ENCODE data around the gene DAPK1.

The DAPK1 gene

GRCh38 chr9:87569008-87569509 is 71.4 kb downstream of the DAPK1 start:
- no peak for DNase-seq (ENCODE audit: low read depth in 2 of 2)

GRCh38 chr9:87569518-87569917 is 71.9 kb downstream of the DAPK1 start:
- DNase-seq (ENCODE audit: low read depth in 2 of 2), result no peak

DNA sequence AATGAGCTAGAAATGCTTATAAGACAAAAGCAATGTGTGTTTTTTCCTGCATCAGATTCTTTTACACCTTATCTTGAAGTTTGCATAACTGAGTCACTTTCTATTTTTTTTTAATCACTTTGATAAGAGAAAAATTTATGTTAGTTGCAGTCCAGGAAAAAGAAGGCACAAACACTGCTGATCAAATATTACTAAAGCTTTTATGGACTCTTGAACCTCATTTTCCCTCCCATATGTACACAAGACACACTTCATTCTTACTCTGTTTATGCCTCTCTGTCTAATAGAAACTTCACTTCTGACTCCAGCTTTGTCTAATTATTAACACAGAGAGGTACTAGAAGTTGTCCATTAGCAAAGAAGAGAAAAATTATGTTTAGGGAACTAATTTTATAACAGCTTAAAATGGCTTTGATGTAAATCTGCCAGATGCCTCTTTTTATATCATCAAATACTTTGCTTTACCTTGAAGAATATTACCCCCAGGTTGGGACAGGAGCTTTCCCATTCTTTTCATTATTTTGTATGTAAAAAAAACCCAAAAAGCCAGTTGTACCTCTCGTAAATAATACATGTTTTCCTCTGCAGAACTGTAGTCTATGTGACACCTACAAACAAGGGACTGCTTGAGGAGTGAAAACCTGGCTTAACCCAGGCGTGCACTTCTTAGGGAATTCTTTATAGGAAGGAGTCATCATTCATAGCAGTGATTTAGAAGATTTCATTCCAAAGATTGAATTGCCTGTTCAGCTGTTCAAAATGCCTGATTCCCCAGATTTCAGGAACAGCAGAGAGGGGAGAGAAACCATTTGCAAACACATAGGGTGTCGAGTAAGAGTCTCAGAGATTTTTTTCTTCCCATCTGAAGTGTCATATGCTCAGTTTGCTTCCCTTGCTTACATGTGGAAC is 72.6 kb downstream of the DAPK1 start:
- DNase-seq (ENCODE audit: low read depth in 2 of 2), result no peak

- DNase-seq (ENCODE audit: low read depth in 2 of 2), result no peak
Measured at GRCh38 chr9:87572719-87573118, 75.1 kb downstream of the DAPK1 start.

DNA sequence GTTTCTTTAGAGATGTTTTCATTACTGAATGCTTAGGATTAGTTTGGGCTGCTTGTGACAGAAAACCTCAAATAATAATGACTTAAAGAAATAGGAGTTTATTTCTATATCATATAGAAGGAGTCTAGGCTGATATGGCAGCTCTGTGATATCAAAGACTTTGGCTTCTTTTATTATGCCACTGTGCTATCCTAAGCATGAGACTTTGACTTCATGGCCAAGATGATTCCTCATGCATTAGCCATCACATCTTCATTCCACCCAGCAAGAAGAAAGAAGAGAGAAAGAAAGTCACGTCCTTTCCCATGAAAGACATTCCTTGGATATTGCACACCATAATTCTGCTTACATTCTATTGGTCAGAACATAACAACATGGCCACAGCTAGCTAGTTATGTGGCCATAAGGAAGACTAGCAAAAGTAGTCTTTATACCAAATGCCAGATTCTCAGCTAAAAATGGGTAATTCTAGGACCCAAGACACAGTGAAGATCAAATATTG is 76.2 kb downstream of the DAPK1 start:
- DNase-seq (ENCODE audit: low read depth in 2 of 2), result no peak

- no peak for DNase-seq (ENCODE audit: low read depth in 2 of 2)
Measured at GRCh38 chr9:87577746-87578145, 80.1 kb downstream of the DAPK1 start.

- no peak for DNase-seq (ENCODE audit: low read depth in 2 of 2)
Measured at GRCh38 chr9:87578625-87579024, 81.0 kb downstream of the DAPK1 start.

GRCh38 chr9:87579781-87580541 is 82.3 kb downstream of the DAPK1 start:
- no peak for DNase-seq (ENCODE audit: low read depth in 2 of 2)

DNA sequence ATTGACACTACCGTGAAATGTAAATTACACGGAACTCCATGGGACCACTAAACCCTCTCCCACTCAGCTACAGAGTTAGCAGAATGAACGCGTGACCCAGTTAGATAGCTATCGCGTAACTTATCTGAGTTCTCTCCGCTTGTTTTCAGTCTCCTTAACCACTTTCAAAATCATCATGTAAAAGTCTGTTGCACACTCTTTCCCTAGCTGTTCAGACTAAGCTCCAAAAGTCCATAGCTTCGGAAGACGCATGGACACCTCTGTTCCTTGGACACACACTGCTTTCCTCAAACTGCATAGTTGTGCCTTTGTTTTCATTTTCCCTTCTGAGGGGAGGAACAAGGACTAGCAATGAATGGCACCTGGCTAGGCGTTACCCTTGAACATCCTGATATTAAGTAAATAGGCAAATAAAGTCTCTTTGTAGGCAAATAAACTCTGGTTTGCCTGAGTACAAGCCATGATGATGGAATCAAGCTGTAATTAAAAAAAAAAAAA is 83.3 kb downstream of the DAPK1 start:
- DNase-seq (ENCODE audit: low read depth in 2 of 2), result no peak

DNA sequence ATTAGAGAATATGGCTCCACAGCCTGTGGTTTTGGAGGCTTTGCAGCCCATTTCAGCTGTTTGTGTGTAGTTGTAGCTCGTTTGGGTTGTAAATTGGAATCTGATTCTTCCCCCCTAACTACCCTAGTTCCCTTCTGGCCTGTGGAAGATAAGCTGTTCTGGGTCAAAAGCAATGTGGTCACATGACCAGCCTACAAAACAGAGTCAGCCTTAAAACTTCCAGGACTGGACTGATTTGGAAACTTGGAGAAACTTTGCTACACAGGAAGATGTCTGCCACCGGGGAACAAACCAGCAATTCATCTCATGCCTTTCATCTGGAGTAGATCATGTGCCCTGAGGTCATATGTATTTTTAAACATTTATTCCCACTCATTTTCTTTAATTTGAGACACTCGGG is 83.8 kb downstream of the DAPK1 start:
- DNase-seq (ENCODE audit: low read depth in 2 of 2), result no peak

GRCh38 chr9:87581949-87582637 is 84.4 kb downstream of the DAPK1 start:
- DNase-seq (ENCODE audit: low read depth in 2 of 2), result no peak

DNA sequence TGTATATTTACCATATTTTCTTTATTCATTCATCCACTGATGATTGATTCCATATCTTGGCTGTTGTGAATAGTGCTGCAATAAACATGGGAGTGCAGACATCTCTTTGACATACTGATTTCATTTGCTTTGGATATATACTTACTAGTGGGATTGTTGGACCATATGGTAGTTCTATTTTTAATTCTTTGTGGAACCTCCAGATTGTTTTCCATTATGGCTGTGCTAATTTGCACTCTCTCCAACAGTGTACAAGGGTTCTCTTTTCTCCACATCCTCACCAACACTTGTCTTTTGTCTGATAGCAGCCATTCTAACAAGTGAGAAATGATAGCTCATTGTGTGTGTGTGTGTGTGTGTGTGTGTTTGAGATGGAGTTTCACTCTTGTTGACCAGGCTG is 86.7 kb downstream of the DAPK1 start:
- no peak for DNase-seq (ENCODE audit: low read depth in 2 of 2)

GRCh38 chr9:87585123-87585855 is 87.6 kb downstream of the DAPK1 start:
- DNase-seq (ENCODE audit: low read depth in 2 of 2), result no peak

DNA sequence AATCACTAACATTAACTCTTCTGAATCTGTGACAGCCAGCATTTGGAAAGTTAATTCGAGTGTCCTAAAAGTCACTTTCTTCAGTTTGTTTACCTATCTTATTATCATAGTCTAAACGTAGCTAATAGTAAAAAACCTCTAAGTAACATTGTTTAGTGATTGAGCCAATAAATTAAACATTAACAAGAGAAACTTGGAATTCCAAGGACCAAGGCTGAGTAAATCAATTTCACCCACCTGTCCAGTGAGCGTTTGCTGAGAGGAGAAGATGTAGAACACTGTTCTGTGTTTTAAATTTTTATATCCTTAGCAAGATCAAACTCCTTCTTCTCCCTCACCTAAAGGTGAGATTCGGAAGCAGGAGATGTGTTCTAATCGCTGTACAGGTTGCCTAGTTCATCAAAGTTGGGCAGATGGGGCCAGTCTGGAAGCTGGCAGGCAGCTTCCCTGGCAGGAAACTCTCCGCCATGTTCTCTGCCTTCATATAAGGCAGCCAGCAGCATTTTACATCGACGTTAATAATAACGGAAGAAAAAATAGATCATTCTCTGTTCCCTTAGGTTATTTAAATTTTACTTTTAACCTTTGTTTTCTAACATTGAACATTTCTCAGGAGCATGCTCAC is 89.2 kb downstream of the DAPK1 start:
- no peak for DNase-seq (ENCODE audit: low read depth in 2 of 2)

DNA sequence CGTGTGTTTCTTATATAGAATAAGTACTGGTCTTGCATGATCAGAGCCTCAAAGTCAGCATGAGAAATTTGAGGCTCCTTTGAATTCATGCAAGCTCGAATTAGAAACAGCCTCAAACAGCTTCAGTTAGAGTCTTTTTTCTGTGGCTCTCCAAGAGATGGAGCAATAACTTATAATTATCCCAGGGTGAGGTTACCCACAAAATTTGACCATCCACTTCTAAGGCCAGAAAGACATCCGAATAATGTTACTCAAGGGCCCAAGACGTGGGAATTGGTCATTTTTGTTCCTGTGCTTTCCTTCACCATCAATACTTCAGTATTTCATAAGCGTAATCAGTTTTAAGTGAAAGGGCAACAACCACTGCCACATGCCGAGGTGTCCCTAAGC is 89.7 kb downstream of the DAPK1 start:
- DNase-seq (ENCODE audit: low read depth in 2 of 2), result no peak

DNA sequence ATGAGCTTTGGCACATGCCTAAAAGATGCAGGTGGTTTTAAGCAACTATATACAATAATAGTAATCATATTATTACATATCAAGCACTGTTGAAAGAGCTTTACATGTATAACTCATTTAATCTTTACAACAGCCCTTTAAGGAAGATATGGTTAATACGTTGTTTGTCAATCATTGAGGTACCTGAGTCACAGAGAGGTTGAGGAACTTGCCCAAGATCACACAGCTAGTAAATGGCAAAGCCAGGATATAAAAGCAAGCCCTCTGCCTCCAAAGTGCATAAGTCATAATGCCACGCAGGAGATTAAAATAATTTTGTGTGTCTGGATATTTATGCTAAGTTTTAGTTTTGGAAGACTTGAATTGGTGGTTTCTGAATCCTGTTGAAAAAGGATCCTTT is 90.2 kb downstream of the DAPK1 start:
- DNase-seq (ENCODE audit: low read depth in 2 of 2), result no peak

DNA sequence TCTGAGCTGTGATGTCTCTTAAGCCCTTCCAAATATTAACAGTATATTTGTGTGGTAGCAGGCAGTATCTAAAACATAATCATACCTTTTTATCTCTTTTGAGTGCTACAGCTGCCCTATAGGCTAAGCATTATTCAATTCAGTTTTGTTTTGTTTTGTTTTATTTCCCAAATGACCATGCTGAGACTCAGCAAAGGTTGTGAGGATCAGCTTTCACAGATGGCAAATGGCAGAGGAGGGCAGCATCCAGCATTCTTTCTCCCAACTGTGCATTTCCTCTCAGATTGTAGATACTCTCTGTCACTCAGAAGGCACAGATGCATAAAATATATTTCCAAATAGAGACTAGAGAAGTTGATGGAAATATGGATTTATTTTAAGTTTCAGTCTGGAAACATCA is 90.7 kb downstream of the DAPK1 start:
- no peak for DNase-seq (ENCODE audit: low read depth in 2 of 2)

- DNase-seq (ENCODE audit: low read depth in 2 of 2), result no peak
Measured at GRCh38 chr9:87590996-87591395, 93.3 kb downstream of the DAPK1 start.

GRCh38 chr9:87592554-87593358 is 95.1 kb downstream of the DAPK1 start:
- no peak for DNase-seq (ENCODE audit: low read depth in 2 of 2)
